Common myeloid progenitor, CD34-positive (primary cell): ENCODE results near the gene PDF.
A peak's percentile ranks its signal among the peaks of the same experiment; 100 is the strongest.
"Not testable (repeated sequence)": the region's sequence is repeated elsewhere in the genome, so short reads cannot be mapped to it uniquely, and the experiment has no call there.

Experiments used
- CTCF ChIA-PET: fragments of 350-600 bp; sonication (Branson Sonifier 250); formaldehyde crosslinking; loops from one replicate; lab custom pipeline; 2021; ENCODE audit warnings: antibody characterized with exemption; lab: Charles Lee
- POLR2A ChIA-PET: fragments of 350-600 bp; sonication (Branson Sonifier 250); formaldehyde crosslinking; loops from one replicate; lab custom pipeline; 2021; ENCODE audit warnings: antibody characterized with exemption; lab: Charles Lee
- DNase-seq, 3 donors: peaks; one replicate each; pipeline versions ENCODE4 v3.0.0 to v3.0.0-alpha.2; 2013
- H3K27ac ChIP-seq, 2 experiments: 1 replicate in 1 of 2; 2 replicates in 1 of 2; pipeline ENCODE4 v1.7.0; 2013; ENCODE audit warnings: inconsistent platforms in 2 of 2, low read length in 2 of 2, mild to moderate bottlenecking in 2 of 2, low read depth in 1 of 2, moderate library complexity in 1 of 2; ENCODE audit not compliant: severe bottlenecking in 2 of 2, insufficient read depth in 1 of 2, poor library complexity in 1 of 2
- H3K27me3 ChIP-seq, 5 experiments: replicated peaks in 2 of 5; 1 replicate in 3 of 5; 2 replicates in 2 of 5; pipeline versions ENCODE4 v1.6.1 to v1.7.0; 2013; ENCODE audit warnings: low read length in 4 of 5, mild to moderate bottlenecking in 2 of 5, moderate library complexity in 2 of 5, inconsistent platforms in 1 of 5; ENCODE audit not compliant: insufficient read depth in 5 of 5, control insufficient read depth in 4 of 5
- H3K36me3 ChIP-seq, 4 experiments: 1 replicate in 2 of 4; 2 replicates in 2 of 4; pipeline versions ENCODE4 v1.6.1 to v1.7.0; 2013; ENCODE audit warnings: low read length in 3 of 4, control low read depth in 1 of 4, mild to moderate bottlenecking in 1 of 4; ENCODE audit not compliant: control insufficient read depth in 4 of 4, insufficient read depth in 4 of 4
- H3K4me1 ChIP-seq, 4 experiments: 1 replicate in 3 of 4; 2 replicates in 1 of 4; pipeline versions ENCODE4 v1.6.1 to v1.7.1; 2013; ENCODE audit warnings: low read length in 3 of 4, mild to moderate bottlenecking in 3 of 4, control low read depth in 1 of 4, inconsistent platforms in 1 of 4, moderate library complexity in 1 of 4; ENCODE audit not compliant: control insufficient read depth in 4 of 4, insufficient read depth in 4 of 4; ENCODE audit errors: control extremely low read depth in 1 of 4
- H3K4me3 ChIP-seq, 7 experiments: 1 replicate in 4 of 7; 2 replicates in 3 of 7; pipeline versions ENCODE4 v1.5.1 to v1.7.0; 2013; ENCODE audit warnings: mild to moderate bottlenecking in 7 of 7, low read length in 6 of 7, moderate library complexity in 6 of 7, inconsistent platforms in 2 of 7, low read depth in 2 of 7, control low read depth in 1 of 7; ENCODE audit not compliant: insufficient read depth in 4 of 7, control insufficient read depth in 1 of 7; ENCODE audit errors: extremely low read depth in 1 of 7
- H3K9me3 ChIP-seq, 5 experiments: 1 replicate in 4 of 5; 2 replicates in 1 of 5; pipeline versions ENCODE4 v1.6.1 to v1.7.1; 2013; ENCODE audit warnings: low read length in 4 of 5, mild to moderate bottlenecking in 2 of 5, inconsistent platforms in 1 of 5, low read depth in 1 of 5, moderate library complexity in 1 of 5; ENCODE audit not compliant: control insufficient read depth in 4 of 5, insufficient read depth in 2 of 5; ENCODE audit errors: control extremely low read depth in 1 of 5
- WGBS: methylation state at CpG from one replicate; pipeline ENCODE4 v1.1.5; 2013; ENCODE audit not compliant: insufficient coverage; 5-methylcytosine and 5-hydroxymethylcytosine counted together

Gene PDF

DNA sequence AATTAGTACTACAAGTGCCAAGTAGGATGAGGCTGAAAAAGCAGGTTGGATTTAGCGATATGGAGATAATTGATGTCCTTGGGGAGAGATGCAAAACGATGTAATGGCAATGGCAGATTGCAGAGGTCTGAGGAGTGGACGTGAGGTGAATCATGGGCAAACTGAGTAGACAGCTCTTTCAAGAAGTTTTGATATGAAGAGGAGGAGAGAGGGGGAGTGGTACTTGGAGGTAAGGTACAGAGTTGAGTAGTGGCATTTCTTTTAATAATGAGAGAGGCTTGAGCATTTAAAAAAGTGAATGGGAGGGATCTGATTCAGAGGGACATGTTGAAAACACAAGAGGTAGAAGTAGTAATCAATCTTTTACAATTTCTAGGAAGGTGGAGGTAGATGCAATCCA, 37.0 kb downstream of the PDF start:
- POLR2A ChIA-PET: no interaction called here

DNA sequence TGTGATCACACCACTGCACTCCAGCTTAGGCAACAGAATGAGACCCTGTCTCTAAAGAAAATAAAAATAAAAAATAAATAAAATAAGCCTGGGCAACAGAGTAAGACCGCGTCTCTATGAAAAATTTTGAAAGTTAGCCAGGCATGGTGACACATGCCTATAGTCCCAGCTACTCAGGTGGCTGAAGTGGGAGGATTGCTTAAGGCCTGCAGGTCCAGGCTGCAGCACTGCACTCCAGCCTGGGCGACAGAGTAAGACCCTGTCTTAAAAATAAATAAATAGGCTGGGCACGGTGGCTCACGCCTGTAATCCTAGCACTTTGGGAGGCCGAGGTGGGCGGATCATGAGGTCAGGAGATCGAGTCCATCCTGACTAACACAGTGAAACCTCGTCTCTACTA, 38.7 kb downstream of the PDF start:
- H3K9me3 ChIP-seq, H3K36me3 ChIP-seq, H3K4me3 ChIP-seq, DNase-seq, H3K27ac ChIP-seq, H3K27me3 ChIP-seq, POLR2A ChIA-PET, H3K4me1 ChIP-seq: not testable (repeated sequence)
- 98% methylated on average over 9 of the region's 9 CpGs for WGBS
- CTCF ChIA-PET: interaction anchor here (1.6 kb wide), 1 partner anchor 9 kb away, joined by 3 read pairs; no protein-coding TSS in a partner anchor

More for the DNA sequence above, 37.0 kb downstream of the PDF start:
- Histone ChIP-seq H3K27ac (no peak overlapping the region), H3K36me3 (no peaks in the 10 kb centered on the region), H3K4me3 (no peak overlapping the region), H3K27me3 (no peaks in the 10 kb centered on the region), H3K4me1 (no peaks in the 10 kb centered on the region), H3K9me3 (no peaks in the 10 kb centered on the region)
- DNase-seq: no peak
- CTCF ChIA-PET: no interaction called here
- WGBS: 93% methylated on average over 3 of the region's 3 CpGs

- peak; percentile 73 to 85 (median 79) for DNase-seq
- Histone ChIP-seq H3K4me1 (no peaks in the 10 kb centered on the region), H3K27me3 (no peaks in the 10 kb centered on the region), H3K4me3 (no peak overlapping the region), H3K36me3 (no peaks in the 10 kb centered on the region), H3K9me3 (no peaks in the 10 kb centered on the region), H3K27ac (no peak overlapping the region)
- ChIA-PET CTCF (interaction anchor here (0.9 to 9.2 kb wide), 7 partner anchors 13 to 148 kb away, joined by 3 to 155 read pairs (median 9); no protein-coding TSS in a partner anchor), POLR2A (interaction anchor here (1.0 kb wide), 1 partner anchor 137 kb away, joined by 5 read pairs; no protein-coding TSS in a partner anchor)
- 85% methylated on average over 6 of the region's 13 CpGs for WGBS
Measured at GRCh38 chr16:69286941-69287713, 43.3 kb downstream of the PDF start.

DNA sequence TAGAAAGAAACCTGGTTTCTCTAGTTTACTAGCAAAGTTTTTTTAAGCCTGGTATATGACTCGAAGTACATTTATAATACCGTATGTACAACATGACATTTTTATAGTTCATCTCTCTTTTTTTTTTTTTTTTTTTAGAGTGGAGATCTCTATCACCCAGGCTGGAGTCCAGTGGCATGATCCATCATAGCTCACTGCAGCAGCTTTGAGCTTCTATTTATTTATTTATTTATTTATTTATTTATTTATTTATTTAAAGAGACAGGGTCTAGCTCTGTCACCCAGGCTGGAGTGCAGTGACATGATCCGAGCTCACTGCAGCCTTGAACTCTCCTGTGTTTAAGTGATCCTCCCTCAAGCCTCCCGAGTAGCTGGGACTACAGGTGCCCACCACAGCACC, 45.1 kb downstream of the PDF start:
- no CpG with 5 or more reads among the region's 4 CpGs for whole genome bisulfite sequencing
- ChIA-PET POLR2A (no interaction called here), CTCF (interaction anchor here (0.7 to 9.2 kb wide), 15 partner anchors 9 to 336 kb away, joined by 3 to 155 read pairs (median 4); no protein-coding TSS in a partner anchor)
- no peak overlapping the region for H3K4me3 ChIP-seq
- no peaks in the 10 kb centered on the region for H3K9me3 ChIP-seq
- H3K27me3 ChIP-seq: no peaks in the 10 kb centered on the region
- no peak overlapping the region for H3K27ac ChIP-seq
- no peaks in the 10 kb centered on the region for H3K4me1 ChIP-seq
- H3K36me3 ChIP-seq: no peaks in the 10 kb centered on the region
- DNase-seq: no peak

DNA sequence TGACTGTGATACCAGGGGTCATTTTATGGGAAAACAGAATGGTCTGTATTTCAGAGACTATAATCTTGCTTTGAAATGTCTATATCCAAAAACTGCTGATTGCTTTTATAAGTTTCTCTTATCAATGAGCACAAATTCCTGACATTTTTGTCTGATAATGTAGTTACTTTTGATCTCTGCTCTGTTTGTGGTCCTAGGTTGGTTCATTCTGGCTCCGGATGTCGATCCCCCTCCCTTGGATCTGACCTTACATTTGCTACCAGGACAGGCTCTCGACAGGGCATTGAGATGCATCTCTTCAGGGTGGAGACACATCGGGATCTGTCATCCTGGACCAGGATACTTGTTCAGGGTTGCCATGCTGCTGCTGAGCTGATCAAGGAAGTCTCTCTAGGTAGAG, 46.5 kb downstream of the PDF start:
- H3K4me1 ChIP-seq: no peaks in the 10 kb centered on the region
- H3K36me3 ChIP-seq: no peaks in the 10 kb centered on the region
- ChIA-PET CTCF (interaction anchor here (1.4 to 9.2 kb wide), 4 partner anchors 8 to 172 kb away, joined by 3 to 155 read pairs (median 4); no protein-coding TSS in a partner anchor), POLR2A (no interaction called here)
- H3K9me3 ChIP-seq: no peaks in the 10 kb centered on the region
- no peak overlapping the region for H3K4me3 ChIP-seq
- no peaks in the 10 kb centered on the region for H3K27me3 ChIP-seq
- no peak overlapping the region for H3K27ac ChIP-seq
- no peak for DNase-seq
- WGBS: 100% methylated on average over 2 of the region's 4 CpGs

- no CpG with 5 or more reads among the region's 1 CpG for WGBS
- Histone ChIP-seq H3K36me3 (no peaks in the 10 kb centered on the region), H3K27me3 (no peaks in the 10 kb centered on the region), H3K4me1 (no peaks in the 10 kb centered on the region), H3K4me3 (no peak overlapping the region), H3K9me3 (no peaks in the 10 kb centered on the region), H3K27ac (no peak overlapping the region)
- DNase-seq: no peak
- ChIA-PET CTCF (interaction anchor here (2.1 kb wide), 1 partner anchor 124 kb away, joined by 5 read pairs; no protein-coding TSS in a partner anchor), POLR2A (no interaction called here)
Measured at GRCh38 chr16:69277413-69277812, 53.0 kb downstream of the PDF start.
